ENCODE results near the gene SEMA3E. TPM values are rescaled to one million over a fixed set of nuclear protein-coding genes. Genes with fewer than 3 reads are reported as not detected.
"Not testable (repeated sequence)": the region's sequence is repeated elsewhere in the genome, so short reads cannot be mapped to it uniquely, and the experiment has no call there.

SEMA3E gene
- total RNA-seq, 4 donors from 2014 or later, result 0.94 to 6.9 (median 2.2) TPM

GRCh38 chr7:83467493-83467892 lies 181.4 kb downstream of the SEMA3E start:
- Histone ChIP-seq H3K4me1 (peaks cover 0 to 5% of the 10 kb centered on the region in 2 donors), H3K27me3 (no peaks in the 10 kb centered on the region), H3K27ac (no peak overlapping the region), H3K36me3 (no peaks in the 10 kb centered on the region), H3K4me3 (replicated peaks in 1 of 3) (no peak overlapping the region), H3K9me3 (no peaks in the 10 kb centered on the region)
- TF ChIP-seq CTCF (IDR thresholded peaks at IDR 0.05), result no peak
- no peak for TF ChIP-seq POLR2A (IDR thresholded peaks at IDR 0.05)
- intact Hi-C loops (cut with DNase I), result no loop called here
- DNase-seq, result no peak
- 97% methylated on average over 4 of the region's 4 CpGs for WGBS, 2 donors

DNA sequence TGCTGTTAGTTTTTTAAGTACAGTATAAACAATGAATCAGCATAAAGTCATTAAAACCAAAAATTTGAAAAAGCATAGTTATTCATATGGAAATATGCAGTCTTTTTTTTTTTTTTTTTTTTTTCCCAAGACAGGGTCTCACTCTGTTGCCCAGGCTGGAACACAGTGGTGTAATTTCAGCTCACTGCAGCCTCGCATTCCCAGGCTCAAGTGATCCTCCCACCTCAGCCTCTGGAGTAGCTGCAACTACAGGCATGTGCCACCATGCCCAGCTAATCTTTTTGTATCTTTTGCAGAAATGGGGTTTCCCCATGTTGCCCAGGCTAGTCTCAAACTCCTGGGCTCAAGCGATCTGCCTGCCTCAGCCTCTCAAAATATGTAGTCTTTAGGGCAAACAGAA lies 182.0 kb downstream of the SEMA3E start:
- peaks cover 0 to 5% of the 10 kb centered on the region in 2 donors for H3K4me1 ChIP-seq
- no peaks in the 10 kb centered on the region for H3K27me3 ChIP-seq
- H3K9me3 ChIP-seq, result no peaks in the 10 kb centered on the region
- intact Hi-C loops (cut with DNase I), result no loop called here
- no peak overlapping the region for H3K4me3 ChIP-seq (replicated peaks in 1 of 3)
- H3K36me3 ChIP-seq, result no peaks in the 10 kb centered on the region
- TF ChIP-seq POLR2A (IDR thresholded peaks at IDR 0.05) (no peak), CTCF (IDR thresholded peaks at IDR 0.05) (no peak)
- WGBS, 2 donors, result 91 to 92% methylated on average over 2 of the region's 2 CpGs
- H3K27ac ChIP-seq, result no peak overlapping the region
- DNase-seq, result no peak

DNA sequence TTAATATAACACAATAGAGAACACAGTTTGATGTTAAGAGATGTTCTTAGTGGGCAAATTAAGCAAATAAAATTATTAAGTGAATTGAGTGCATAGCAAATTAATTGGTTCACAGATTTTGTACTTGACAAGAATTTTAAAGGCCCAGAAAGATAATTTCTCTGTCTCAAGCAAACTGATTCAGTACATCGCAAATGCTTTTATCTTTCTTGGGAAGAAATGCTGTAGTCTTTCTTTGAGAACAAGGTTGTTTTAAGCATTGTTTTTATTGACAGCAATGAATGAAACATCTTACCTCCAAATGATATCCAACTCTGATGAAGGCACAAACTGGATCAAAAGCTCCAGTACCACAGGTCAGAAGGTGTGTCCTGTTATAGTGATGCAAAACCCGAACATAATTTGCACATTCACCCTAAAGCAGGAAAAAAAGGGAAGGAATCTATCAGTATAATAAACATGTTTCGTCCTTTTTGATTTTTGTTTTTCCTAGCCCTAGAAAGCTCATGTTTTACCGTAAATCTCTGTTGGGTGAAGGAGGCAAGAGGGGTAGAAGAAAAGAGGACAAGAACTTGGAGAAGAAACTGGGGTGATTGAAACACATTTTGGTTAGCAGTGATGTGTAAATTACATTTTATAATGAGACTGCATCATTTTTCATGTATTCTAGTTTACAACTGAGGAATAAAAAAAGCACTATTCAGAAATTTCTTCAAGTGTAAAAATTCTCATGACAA lies 182.6 kb downstream of the SEMA3E start:
- intact Hi-C loops (cut with DNase I), result no loop called here
- Histone ChIP-seq H3K4me3 (replicated peaks in 1 of 3) (no peak overlapping the region), H3K4me1 (peaks cover 0 to 5% of the 10 kb centered on the region in 2 donors), H3K27me3 (no peaks in the 10 kb centered on the region), H3K36me3 (no peaks in the 10 kb centered on the region), H3K27ac (no peak overlapping the region), H3K9me3 (no peaks in the 10 kb centered on the region)
- 66 to 67% methylated on average over 4 of the region's 4 CpGs for WGBS, 2 donors
- TF ChIP-seq POLR2A (IDR thresholded peaks at IDR 0.05) (no peak), CTCF (IDR thresholded peaks at IDR 0.05) (no peak)
- DNase-seq, result no peak

DNA sequence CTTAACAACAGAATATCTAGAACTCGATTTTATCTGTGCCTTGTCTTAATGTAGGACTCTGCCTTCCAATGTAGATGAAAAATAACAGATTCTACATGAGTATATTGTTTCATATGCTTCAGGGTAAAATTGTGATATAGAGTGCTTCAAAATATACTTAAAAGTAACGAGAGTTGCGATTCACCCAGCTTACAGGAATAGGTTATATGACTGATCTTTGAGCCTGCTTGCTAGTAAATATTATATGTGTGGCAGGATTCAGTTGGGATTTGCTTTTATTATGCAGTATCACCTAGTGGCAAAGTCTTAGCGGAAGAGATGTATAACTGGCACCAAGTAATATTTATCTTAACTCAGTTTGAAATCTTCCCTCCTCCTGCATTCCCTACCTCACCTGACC lies 183.3 kb downstream of the SEMA3E start:
- H3K4me3 ChIP-seq (replicated peaks in 1 of 3), result no peak overlapping the region
- 93 to 94% methylated on average over 4 of the region's 4 CpGs for WGBS, 2 donors
- intact Hi-C loops (cut with DNase I), result no loop called here

DNA sequence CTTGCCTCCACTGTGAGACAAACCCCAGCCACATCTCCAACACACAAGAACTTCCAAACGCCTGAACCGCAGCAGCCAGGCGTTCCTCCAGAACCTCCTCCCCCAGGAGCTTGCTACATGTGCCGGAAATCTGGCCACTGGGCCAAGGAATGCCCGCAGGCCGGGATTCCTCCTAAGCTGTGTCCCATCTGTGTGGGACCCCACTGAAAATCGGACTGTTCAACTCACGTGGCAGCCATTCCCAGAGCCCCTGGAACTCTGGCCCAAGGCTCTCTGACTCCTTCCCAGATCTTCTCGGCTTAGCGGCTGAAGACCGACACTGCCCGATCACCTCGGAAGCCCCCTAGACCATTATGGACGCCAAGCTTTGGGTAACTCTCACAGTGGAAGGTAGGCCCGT lies 187.1 kb downstream of the SEMA3E start:
- H3K4me1 ChIP-seq; H3K27me3 ChIP-seq; H3K9me3 ChIP-seq; DNase-seq; H3K36me3 ChIP-seq; H3K4me3 ChIP-seq (replicated peaks in 1 of 3); intact Hi-C loops (cut with DNase I); H3K27ac ChIP-seq: not testable (repeated sequence)
- WGBS, 2 donors, result 85 to 86% methylated on average over 15 of the region's 15 CpGs

More for the DNA sequence above, 183.3 kb downstream of the SEMA3E start:
- no peak for DNase-seq
- no peaks in the 10 kb centered on the region for H3K36me3 ChIP-seq
- H3K9me3 ChIP-seq, result no peaks in the 10 kb centered on the region
- no peak overlapping the region for H3K27ac ChIP-seq
- TF ChIP-seq POLR2A (IDR thresholded peaks at IDR 0.05), result no peak
- no peak for TF ChIP-seq CTCF (IDR thresholded peaks at IDR 0.05)
- no peaks in the 10 kb centered on the region for H3K27me3 ChIP-seq
- H3K4me1 ChIP-seq, result peaks cover 0 to 5% of the 10 kb centered on the region in 2 donors

DNA sequence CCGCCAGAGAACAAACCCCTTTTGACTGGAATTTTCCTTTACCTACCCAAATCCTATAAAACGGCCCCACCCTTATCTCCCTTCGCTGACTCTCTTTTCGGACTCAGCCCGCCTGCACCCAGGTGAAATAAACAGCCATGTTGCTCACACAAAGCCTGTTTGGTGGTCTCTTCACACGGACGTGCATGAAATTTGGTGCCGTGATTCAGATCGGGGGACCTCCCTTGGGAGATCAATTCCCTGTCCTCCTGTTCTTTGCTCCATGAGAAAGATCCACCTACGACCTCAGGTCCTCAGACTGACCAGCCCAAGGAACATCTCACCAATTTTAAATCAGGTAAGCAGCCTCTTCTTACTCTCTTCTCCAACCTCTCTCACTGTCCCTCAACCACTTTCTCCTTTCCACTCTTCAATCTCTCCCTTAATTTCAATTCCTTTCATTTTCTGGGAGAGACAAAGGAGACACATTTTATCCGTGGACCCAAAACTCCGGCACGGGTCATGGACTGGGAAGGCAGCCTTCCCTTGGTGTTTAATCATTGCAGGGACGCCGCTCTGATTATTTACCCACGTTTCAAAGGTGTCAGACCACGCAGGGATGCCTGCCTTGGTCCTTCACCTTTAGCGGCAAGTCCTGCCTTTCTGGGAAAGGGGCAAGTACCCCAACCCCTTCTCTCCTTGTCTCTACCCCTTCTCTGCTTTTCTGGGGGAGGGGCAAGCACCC lies 188.8 kb downstream of the SEMA3E start:
- H3K27ac ChIP-seq; DNase-seq; H3K4me3 ChIP-seq (replicated peaks in 1 of 3); intact Hi-C loops (cut with DNase I); H3K27me3 ChIP-seq; H3K4me1 ChIP-seq; H3K36me3 ChIP-seq; H3K9me3 ChIP-seq: not testable (repeated sequence)
- 54 to 74% methylated on average over 18 of the region's 18 CpGs for WGBS, 2 donors

DNA sequence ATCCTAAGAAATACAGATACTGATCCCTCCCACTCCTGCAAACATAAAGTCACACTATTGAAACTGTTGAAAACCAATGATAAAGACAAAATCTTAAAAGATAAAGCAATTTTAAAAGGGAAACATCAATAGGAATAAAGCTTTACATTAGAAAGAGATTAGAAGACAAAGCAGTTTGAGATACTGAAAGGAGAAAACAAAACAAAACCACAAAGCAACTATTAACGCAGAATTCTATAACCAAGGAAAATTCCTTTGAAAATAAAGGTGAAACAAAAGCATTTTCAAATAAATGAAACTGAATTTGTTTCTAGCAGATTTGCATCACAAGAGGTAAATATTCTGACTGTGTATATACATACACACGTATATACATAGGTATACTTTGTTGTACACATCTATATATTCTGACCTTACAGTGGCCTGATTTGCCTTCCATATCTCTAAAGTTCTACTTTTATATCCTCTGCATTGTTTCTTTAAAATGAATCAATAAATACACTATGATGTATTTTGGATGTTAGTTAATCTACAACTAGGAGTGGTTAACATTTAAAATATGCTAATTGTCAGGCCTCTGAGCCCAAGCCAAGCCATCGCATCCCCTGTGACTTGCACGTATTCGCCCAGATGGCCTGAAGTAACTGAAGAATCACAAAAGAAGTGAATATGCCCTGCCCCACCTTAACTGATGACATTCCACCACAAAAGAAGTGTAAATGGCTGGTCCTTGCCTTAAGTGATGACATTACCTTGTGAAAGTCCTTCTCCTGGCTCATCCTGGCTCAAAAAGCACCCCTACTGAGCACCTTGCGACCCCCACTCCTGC lies 189.6 kb downstream of the SEMA3E start:
- H3K4me3 ChIP-seq (replicated peaks in 1 of 3); H3K27me3 ChIP-seq; DNase-seq; H3K36me3 ChIP-seq; H3K27ac ChIP-seq; H3K9me3 ChIP-seq; H3K4me1 ChIP-seq; intact Hi-C loops (cut with DNase I): not testable (repeated sequence)
- 80 to 81% methylated on average over 6 of the region's 6 CpGs for WGBS, 2 donors

Data from thyroid gland (tissue), 4 donors.